HG03439 (cell line): ENCODE data around the gene TTYH1.

Experiments used
- ATAC-seq: cut with Tn5 transposase; IDR thresholded peaks from one replicate; pipeline ENCODE4 v1.9.1; 2021; ENCODE audit warnings: mild to moderate bottlenecking, moderate library complexity; ENCODE audit not compliant: unreplicated experiment

TTYH1 gene

DNA sequence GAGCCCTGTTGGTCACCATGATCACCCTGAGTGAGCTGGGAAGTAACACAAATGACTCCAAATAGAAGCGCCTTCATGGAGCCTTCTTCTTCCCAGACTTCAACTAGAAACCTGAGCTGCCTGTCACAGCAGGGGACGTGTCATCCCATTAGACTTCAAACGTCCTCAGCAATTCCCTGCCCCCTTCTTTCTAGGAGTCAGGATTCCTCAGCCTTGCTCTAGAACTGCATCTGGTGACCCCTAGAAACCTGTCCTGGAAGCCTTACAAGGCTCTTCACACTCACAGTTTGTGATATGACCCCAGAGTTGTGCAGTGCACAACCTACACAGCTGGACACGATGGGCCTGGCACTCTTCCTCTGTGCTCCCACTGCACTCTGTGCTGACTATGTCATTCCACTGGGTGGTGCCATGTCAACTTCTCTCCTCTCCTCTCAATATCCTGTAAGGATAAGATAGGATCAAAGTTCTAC, 23.6 kb upstream of the TTYH1 start:
- no peak for ATAC-seq

DNA sequence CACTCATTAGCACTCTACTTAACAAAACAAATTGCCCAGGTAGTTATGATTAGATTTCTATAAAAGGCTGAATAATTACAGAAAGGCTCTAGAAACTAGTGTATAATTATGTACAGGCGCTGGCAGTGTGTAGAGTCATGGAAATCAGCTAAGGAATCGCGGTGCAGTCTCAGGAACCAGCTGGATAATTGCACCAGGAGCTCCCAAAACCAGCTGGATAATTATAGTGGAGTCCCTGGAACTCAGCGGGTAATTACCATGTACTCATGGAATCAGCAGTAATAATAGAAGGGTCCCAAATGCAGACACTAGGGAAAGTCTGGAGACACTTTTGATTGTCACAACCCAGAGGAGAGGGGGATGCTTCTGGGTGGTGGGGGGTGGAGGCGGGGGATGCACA, 23.2 kb upstream of the TTYH1 start:
- no peak for ATAC-seq

DNA sequence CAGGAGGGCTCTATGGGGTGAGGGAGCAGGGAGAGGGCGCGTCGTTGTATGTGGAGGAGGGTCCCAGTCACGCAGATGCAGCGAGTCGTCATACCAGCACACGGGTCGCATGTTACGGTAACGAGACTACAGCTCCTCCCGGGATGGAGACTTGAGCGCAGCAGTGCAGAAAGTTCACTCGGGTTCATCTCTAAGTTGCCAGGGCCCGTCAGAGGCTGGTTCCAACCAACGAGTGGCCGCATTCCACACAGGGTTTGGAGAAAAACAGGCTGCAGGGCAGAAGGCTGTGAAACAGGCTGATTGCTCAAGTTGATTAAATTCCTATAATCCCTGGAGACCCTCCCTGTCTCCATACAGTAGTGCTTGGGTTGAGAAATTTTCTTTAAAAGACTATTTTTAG, 21.9 kb upstream of the TTYH1 start:
- no peak for ATAC-seq

DNA sequence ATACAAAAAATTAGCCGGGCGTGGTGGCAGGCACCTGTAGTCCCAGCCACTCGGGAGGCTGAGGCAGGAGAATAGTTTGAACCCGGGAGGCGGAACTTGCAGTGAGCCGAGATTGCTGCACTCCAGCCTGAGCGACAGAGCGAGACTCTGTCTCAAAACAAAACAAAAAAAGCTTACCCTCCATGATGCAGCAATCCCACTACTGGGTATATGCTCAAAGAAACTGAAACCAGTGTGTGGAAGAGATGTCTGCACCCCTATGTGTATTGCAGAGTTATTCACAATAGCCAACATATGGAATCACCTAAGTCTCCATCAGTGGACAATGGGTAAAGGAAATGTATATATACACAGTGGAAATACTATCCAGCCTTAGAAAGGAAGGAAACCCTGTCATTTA, 19.6 kb upstream of the TTYH1 start:
- ATAC-seq: no peak

DNA sequence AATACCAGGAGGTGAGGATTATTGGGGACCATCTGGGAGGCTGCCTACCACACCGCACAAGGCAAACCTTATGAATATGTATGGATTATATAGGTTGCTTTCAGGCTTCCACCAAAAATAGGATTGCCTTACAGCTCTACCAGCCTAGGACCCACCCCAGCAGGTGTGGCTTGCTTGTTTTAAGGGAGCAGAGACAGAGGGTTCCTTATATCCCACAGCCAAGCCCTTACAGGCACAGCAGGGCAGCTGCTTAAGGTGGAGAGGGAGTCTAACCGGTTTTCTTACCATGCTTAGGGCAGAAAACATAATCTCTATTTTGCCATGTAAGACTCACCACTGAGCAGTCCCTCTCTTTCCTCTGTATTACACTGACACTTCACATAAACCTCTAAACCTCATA, 16.1 kb upstream of the TTYH1 start:
- no peak for ATAC-seq

DNA sequence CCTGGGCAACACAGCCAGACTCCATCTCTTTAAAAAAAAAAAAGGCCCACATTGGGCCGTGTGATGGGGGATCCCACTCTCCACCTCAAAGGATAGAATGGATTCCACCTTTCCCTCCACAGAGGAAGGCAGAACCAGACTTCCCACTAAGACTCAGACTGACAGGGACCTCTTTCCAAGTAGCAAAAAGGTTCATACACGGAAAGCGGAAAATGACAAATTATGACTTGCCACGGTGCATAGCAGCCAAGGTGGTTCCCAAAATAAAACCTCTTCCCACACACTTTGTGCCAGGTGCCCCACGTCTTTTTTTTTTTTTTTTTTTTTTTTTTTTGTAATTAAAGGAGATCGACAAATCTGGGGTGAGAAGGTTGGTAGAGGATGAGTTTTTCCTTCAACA, 14.4 kb upstream of the TTYH1 start:
- no peak for ATAC-seq

DNA sequence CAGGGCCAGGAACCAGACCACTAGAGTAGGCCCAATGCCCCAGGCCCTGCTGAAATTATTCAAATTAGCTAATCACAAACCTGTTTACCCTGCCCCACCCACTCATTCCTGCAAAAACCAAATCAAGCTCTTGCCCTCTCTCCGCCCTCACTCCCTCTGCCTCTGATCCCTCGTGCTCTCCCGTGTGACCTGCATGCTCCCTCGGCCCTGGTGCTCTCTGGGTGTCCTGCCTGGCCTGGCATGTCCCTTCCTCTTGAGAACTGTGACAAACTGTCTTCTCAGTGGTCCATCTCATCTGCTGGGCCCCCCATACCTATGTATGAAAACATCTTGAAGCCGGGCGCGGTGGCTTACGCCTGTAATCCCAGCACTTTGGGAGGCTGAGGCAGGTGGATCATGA, 12.2 kb upstream of the TTYH1 start:
- ATAC-seq: no peak

DNA sequence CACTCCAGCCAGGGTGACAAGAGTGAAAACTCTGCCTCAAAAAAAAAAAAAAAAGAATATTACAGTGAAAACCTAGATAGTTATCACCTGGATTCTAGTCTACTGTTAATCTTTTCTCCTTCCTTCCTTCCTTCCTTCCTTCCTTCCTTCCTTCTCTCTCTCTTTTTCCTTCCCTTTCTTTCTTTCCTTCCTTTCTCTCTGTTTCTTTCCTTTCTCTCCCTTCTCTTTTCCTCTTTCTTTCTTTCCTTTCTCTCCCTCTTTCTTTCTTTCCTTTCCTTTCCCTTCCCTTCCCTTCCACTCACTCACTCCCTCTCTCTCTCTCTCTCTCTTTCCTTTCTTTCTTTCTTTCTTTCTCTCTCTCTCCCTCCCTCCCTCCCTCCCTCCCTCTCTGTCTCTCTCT, 9.6 kb upstream of the TTYH1 start:
- ATAC-seq: no peak

DNA sequence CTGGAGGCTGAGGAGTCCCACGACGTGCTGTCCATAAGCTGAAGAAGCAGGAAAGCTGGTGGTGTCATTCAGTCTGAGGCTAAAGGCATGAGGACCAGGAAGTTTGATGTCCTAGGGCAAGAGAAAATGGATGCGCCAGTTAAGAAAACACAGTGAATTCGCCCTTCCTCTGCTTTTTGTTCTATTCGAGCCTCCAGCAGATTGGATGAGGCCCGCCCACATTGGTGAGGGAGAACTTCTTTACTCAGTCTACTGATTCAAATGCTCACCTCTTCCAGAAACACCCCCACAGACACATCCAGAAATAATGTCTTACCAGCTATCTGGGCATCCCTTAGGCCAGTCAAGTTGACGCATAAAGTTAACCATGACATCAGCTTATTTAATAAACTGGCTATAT, 7.5 kb upstream of the TTYH1 start:
- ATAC-seq: no peak

DNA sequence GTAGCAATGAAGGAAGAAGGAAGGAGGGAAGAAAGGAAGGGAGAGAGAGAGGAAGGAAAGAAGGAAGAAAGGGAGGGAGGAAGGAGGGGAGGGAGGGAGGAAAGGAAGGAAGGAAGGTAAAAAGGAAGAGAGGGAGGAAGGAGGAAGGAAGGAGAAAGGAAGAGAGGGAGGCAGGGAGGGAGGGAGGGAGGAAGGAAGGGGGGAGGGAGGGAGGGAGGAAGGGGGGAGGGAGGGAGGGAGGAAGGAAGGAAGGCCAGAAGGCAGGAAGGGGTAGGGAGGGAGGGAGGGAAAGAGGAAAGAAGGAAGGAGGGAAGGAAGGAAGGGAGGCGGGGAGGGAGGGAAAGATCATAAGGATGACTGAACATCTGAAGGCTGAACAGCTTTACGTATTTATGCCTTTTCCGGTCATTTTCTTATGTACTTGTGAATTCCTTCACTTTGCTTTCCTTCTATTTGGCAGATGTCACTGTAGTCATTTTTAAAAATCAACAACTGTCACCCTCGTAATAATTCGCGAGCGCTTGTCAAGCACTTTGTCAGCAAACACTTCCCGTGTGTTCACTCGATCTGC, 6.7 kb upstream of the TTYH1 start:
- ATAC-seq: no peak

DNA sequence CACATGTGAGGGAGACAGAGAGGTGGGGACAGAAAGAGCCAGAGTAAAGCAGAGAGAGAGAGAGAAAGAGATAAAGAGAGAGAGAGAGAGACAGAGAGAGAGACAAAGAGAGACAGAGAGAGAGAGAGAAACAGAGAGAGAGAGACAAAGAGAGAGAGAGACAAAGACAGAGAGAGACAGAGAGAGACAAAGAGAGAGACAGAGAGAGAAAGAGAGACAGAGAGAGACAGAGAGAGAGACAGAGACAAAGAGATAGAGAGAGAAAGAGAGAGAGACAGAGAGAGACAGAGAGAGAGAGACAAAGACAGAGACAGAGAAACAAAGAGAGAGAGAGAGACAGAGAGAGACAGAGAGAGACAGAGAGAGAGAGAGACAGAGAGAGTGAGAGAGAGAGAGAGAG, 4.2 kb upstream of the TTYH1 start:
- no peak for ATAC-seq

DNA sequence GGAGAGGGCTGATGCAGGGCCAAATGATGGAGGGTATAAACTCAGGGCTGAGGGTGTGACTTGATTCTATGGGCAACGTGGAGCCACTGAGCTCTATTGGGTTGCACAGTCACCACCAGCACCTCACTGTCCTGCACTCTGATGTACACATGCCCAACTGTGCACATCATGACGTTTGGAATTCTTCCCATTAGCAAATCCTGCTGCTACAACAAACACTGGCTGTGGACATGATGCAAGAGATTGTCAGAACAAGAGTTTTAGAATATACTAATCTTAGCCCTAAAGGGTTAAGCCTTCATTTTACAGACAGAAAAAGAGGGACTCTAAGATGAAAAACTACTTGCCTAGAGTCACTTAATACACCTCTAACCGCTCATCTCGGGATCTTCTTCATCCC, 2.4 kb upstream of the TTYH1 start:
- no peak for ATAC-seq

DNA sequence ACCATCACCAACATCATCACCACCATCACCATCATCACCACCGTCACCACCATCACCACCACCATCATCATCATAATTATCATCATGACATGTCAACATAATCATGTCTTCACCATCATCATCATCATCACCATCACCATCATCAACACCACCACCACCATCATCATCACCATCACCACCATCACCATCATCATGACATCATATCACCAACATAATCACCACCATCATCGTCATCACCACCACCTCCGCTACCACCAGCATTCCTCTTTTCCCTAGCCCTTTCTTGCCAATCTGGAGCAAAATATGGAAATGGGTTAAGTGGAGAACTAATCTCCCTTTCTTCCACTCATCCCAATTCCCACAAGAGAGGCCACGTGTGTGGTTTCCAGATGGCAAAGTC, 1.1 kb upstream of the TTYH1 start:
- ATAC-seq: no peak

DNA sequence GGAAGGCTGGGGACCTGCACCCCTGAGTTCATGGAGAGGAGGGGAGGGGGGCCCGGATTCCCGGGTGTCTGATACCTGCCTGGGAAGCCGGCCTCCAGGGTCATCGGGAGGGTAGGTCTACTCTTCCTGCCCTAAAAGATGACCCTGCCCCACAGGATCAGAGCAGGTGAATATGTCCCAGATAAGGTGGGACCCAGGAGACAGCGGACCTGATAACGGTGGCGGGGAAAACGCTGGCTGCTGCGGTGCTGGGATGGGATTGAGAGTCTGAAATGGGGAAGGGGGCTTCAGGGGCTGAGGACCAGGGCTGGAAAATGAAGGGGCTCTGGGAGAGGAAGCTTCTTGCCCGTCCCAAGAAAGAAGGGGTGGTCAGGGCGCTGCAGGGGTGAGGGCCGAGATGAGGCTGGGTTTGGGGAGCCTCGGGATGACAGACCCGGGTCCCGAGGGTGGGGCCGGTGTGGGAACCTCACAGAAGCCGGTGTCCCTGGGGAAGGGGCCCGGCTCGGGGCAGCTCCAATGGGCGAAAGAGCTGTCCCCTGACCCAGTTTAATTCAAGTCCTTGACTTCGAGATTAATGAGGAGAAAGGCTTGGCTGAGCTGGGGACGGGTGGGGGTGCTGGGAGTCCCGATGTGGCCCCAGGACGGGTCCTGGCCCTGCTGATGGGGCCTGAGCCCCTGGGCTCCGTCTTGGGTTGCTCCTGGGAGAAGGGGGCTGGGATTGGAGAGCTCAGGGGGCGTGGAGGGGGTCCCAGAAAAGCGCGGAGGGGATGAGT, 823 bp downstream of the TTYH1 start:
- ATAC-seq: no peak

DNA sequence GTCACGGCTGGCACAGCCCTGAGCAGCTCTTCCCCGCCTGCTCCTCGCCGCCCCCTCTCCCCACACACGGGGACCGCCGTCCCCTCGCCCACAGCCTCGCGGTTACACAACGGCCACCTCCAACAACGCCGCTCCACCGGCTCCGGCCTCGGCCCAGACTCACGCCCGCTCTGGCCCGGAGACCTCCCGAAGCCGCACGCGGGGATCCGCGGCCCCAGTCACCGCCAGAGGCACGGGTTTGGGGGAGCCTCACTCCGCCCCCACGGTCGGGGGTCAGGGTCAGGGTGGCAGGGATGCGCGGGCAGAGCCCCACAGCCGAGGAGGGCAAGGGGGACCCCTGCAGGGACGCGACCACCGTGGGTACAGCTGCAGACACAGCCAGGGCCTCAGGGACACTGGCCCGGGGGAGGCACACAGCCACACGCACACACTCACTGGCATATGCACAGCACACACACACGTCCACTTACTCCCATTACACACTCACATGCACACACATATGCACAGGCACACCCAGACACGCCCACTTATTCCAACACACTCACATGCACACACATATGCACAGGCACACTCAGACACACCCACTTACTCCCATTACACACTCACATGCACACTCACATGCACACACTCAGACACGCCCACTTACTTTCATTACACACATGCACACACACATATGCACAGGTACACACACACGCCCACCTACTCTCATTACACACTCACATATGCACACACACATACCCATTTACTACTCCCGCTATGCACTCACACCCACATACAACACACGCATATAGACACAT, 1.6 kb downstream of the TTYH1 start:
- no peak for ATAC-seq

DNA sequence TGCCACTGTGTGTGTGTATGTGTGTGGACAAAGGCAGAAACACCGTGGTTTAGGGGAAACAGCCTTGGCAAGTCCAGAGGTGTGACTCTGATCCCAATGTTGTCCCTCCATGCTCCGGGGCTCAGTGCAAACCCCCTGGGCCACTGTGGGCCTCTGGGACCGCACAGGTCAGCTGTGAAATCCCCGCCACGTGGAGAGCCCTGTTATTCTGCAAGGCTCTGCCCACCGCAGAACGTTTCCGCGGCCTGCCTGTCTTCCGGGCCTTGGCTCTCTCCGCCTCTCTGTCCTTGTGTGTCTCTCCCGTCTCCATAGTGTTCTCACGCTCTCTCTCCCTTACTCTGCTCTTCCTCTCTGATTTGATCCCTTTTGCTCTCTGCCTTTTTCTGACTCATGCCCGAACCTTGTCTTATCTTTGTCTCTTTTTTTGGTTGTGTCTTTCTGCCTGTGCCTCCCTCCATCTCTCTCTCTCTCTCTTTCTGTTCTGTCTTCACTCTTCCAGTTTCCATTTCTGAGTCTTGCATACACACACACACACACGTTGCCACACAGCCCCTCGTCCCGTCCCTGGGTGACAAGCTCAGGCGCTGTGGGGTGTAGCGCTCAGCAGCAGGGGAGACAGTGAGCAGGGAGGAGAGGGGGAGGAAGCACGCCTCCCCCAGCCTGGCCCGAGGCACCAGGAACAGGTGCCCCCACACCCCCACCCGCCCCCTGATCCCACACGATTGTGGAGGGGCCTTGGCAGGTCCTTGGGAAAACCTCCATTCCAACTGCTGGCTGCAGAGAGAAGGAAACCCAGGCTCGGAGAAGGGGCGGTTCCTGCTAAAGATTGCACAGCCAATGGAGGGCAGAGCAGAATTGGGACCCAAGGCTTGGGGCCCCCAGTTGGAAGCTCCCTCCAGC, 3.0 kb downstream of the TTYH1 start:
- ATAC-seq: no peak

DNA sequence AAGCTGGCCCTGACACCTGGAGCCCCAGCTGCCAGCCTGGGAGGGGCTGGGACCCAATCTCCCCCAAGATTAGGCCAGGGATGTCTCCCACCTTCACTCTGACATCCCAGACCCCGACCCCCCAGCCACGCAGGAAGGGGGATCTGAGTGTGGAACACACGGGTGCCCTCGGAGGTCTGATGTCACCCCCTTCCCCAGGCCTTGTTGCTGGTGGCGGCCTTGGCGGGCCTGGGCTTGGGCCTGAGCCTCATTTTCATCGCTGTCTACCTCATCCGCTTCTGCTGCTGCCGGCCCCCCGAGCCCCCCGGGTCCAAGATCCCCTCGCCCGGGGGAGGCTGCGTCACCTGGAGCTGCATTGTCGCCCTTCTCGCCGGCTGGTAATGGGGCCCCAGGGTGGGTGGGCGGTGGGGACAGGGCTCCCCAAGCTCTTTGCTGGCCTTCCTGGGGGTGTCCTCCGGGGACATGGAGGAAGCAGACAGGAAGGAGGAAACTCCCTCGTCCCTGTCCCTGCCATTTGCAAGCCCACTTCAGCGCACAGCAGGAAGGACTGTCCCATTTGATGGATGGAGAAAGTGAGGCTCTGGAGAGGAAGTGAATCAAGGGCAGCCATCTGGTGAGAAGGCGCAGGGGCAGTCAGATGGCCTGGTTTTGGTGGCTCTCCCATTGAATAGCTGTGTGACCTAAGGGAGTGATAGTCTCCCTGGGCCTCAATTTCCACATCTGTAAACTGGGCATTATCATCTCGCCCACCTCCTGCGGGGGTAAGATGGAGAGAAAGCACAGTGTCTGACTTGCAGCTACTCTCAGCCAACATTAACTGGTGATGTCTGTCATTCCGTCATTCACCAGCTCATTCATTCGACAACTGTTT, 3.9 kb downstream of the TTYH1 start:
- ATAC-seq: no peak

DNA sequence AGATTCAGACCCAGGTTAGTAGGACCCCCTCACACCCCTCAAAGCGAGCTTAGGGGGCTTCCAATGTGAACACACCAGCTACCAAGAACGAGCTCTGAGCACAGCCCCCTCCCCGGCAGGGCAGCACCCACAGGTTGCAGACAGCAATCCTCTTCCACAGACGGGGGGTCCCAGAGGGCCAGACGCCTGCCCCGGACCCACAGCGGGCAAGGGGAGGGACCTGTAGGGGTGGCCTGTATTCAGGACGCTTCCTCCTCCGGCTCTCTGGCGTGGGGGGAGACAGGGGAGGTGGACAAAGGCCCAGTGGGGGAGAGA, 4.8 kb downstream of the TTYH1 start:
- no peak for ATAC-seq

DNA sequence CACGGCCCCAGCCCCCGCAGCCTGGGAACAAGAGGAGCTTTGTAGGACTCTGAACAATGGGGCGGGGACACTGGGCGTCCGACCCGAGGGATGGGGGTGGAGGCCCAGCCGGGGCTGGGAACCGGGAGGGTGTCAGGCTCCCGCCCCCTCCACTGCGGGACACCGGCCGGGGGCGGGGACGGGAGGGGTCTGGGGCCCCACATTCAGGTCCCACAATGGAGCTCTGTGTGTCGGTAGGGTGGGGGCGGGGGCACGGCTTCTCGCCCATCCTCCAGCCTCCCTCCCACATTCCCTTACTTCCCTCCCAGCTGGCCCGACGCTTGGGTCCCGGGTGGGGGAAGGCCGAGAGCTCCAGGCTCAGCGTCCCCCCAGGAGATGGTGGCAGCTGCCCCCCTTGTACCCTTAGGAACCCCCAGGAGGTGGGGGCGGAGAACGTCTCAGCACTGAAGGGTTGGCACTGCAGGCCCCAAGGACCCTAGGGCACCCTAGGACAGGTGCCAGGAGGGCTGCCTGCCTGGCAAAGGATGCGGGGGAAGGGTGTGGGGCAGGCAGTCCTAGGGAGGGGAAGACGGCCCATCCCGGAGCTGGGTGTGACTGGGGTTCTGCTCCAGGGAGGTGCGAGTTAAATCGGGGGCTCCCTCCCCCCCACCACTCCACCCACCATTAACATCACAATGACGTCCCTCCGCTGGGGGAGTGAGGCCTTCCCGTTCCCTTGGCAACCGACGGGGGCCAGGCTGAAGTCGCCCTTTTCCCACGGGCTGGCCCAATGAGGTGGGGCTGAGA, 5.3 kb downstream of the TTYH1 start:
- ATAC-seq: no peak

DNA sequence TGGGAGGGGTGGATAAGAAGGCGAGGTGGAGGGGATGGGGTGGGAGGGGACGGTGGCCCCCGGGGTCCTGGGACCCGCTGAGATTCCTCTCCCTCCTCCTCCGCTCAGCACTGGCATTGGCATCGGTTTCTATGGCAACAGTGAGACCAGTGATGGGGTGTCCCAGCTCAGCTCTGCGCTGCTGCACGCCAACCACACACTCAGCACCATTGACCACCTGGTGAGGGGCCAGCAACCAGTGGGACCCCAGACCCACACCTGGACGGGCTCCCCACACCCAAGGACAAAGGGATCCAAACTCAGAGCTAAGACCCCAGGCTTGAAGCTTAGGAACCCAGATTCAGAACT, 5.9 kb downstream of the TTYH1 start:
- no peak for ATAC-seq
